ENCODE data around the gene APP. TPM values are rescaled to one million over a fixed set of nuclear protein-coding genes. Genes with fewer than 3 reads are reported as not detected.

Gene APP
- total RNA-seq, 1 experiment from 2014 or later: 560 TPM

GRCh38 chr21:25983745-25984144 lies 186.8 kb downstream of the APP start:
- Mint-ChIP-seq H3K36me3 (peaks cover 42% of the 10 kb centered on the region), H3K4me3 (no peak overlapping the region), H3K4me1 (peaks cover 53% of the 10 kb centered on the region), H3K27me3 (ENCODE audit: low read depth) (no peaks in the 10 kb centered on the region), H3K27ac (peak overlapping the region; percentile 96), H3K9me3 (no peaks in the 10 kb centered on the region)
- ChIA-PET CTCF (interaction anchor here (0.5 kb wide), 1 partner anchor 75 kb away, joined by 3 read pairs; no protein-coding TSS in a partner anchor), POLR2A (no interaction called here)
- ATAC-seq (peak; percentile 30; the same call in 1 of the 2 replicates), DNase-seq (ENCODE audit: low spot score) (no peak)
- TF ChIP-seq CBFB (CRISPR knock-in tag; IDR thresholded peaks at IDR 0.05; ENCODE audit: low read depth) (no peak), SP1 (CRISPR knock-in tag; conservative IDR thresholded peaks at IDR 0.05) (no peak), ESRRA (CRISPR knock-in tag; IDR thresholded peaks at IDR 0.05; ENCODE audit: borderline replicate concordance) (no peak), NFATC4 (CRISPR knock-in tag; IDR thresholded peaks at IDR 0.05) (no peak), NFE2L1 (CRISPR knock-in tag; IDR thresholded peaks at IDR 0.05) (no peak), ZBTB21 (CRISPR knock-in tag; IDR thresholded peaks at IDR 0.05; ENCODE audit: borderline replicate concordance) (no peak), ELF4 (CRISPR knock-in tag; IDR thresholded peaks at IDR 0.05; ENCODE audit: low read depth) (no peak), E2F5 (CRISPR knock-in tag; IDR thresholded peaks at IDR 0.05) (no peak), JUN (CRISPR knock-in tag; IDR thresholded peaks at IDR 0.05) (no peak), CTCF (IDR thresholded peaks at IDR 0.05) (no peak), IRF2 (CRISPR knock-in tag; IDR thresholded peaks at IDR 0.05; ENCODE audit: borderline replicate concordance, low read depth) (no peak), ZNF423 (CRISPR knock-in tag; IDR thresholded peaks at IDR 0.05) (no peak), AR (CRISPR knock-in tag; IDR thresholded peaks at IDR 0.05) (no peak), ZSCAN18 (CRISPR knock-in tag; IDR thresholded peaks at IDR 0.05) (no peak)
- TF ChIP-seq, protein P1, sequence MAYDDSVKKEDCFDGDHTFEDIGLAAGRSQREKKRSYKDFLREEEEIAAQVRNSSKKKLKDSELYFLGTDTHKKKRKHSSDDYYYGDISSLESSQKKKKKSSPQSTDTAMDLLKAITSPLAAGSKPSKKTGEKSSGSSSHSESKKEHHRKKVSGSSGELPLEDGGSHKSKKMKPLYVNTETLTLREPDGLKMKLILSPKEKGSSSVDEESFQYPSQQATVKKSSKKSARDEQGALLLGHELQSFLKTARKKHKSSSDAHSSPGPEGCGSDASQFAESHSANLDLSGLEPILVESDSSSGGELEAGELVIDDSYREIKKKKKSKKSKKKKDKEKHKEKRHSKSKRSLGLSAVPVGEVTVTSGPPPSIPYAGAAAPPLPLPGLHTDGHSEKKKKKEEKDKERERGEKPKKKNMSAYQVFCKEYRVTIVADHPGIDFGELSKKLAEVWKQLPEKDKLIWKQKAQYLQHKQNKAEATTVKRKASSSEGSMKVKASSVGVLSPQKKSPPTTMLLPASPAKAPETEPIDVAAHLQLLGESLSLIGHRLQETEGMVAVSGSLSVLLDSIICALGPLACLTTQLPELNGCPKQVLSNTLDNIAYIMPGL (CRISPR knock-in tag; IDR thresholded peaks at IDR 0.05): no peak
- TF ChIP-seq, protein P2, sequence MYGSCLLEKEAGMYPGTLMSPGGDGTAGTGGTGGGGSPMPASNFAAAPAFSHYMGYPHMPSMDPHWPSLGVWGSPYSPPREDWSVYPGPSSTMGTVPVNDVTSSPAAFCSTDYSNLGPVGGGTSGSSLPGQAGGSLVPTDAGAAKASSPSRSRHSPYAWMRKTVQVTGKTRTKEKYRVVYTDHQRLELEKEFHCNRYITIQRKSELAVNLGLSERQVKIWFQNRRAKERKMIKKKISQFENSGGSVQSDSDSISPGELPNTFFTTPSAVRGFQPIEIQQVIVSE (CRISPR knock-in tag; IDR thresholded peaks at IDR 0.05; ENCODE audit: borderline replicate concordance): no peak
- TF ChIP-seq, protein P3, sequence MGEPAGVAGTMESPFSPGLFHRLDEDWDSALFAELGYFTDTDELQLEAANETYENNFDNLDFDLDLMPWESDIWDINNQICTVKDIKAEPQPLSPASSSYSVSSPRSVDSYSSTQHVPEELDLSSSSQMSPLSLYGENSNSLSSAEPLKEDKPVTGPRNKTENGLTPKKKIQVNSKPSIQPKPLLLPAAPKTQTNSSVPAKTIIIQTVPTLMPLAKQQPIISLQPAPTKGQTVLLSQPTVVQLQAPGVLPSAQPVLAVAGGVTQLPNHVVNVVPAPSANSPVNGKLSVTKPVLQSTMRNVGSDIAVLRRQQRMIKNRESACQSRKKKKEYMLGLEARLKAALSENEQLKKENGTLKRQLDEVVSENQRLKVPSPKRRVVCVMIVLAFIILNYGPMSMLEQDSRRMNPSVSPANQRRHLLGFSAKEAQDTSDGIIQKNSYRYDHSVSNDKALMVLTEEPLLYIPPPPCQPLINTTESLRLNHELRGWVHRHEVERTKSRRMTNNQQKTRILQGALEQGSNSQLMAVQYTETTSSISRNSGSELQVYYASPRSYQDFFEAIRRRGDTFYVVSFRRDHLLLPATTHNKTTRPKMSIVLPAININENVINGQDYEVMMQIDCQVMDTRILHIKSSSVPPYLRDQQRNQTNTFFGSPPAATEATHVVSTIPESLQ (CRISPR knock-in tag; IDR thresholded peaks at IDR 0.05): no peak
